Erythroblast (primary cell): ENCODE results near the gene SERHL2.

ENCODE experiments used
- GATA1 ChIP-seq: IDR thresholded peaks from 2 replicates; pipeline ENCODE4 v1.6.1; 2011; ENCODE audit warnings: low read depth, mild to moderate bottlenecking, control low read depth, low read length, moderate library complexity
- POLR2A ChIP-seq: IDR thresholded peaks from 2 replicates; pipeline ENCODE4 v1.6.1; 2011; ENCODE audit warnings: mild to moderate bottlenecking, low read length

GRCh38 chr22:42582987-42583386 is 29.2 kb downstream of the SERHL2 start:
- no peak for TF ChIP-seq POLR2A
- no peak for TF ChIP-seq GATA1
